SJSA1 (cell line): ENCODE data around the gene CTSZ. TPM values are rescaled to one million over a fixed set of nuclear protein-coding genes. Genes with fewer than 3 reads are reported as not detected.

Experiments used
- DNase-seq, 2 experiments: peaks; one replicate each; pipeline ENCODE4 v3.0.0-alpha.2; 2015 to 2020; ENCODE audit warnings: low spot score in 2 of 2, low read depth in 1 of 2
- H3K27ac ChIP-seq: fragments of 250-450 bp; sonication (Bioruptor Pico); 2 replicates; pipeline ENCODE4 v1.5.1; 2020; ENCODE audit warnings: mild to moderate bottlenecking, moderate library complexity
- H3K27me3 ChIP-seq: fragments of 250-450 bp; sonication (Bioruptor Pico); replicated peaks from 2 replicates; pipeline ENCODE4 v1.5.1; 2020; ENCODE audit warnings: mild to moderate bottlenecking, moderate library complexity
- H3K36me3 ChIP-seq: fragments of 250-450 bp; sonication (Bioruptor Pico); 2 replicates; pipeline ENCODE4 v1.5.1; 2020; ENCODE audit warnings: mild to moderate bottlenecking
- H3K4me1 ChIP-seq: fragments of 250-450 bp; sonication (Bioruptor Pico); replicated peaks from 2 replicates; pipeline ENCODE4 v1.6.1; 2021; ENCODE audit warnings: mild to moderate bottlenecking
- H3K4me3 ChIP-seq: fragments of 250-450 bp; sonication (Bioruptor Pico); 2 replicates; pipeline ENCODE4 v1.5.1; 2020; ENCODE audit warnings: mild to moderate bottlenecking
- H3K9me3 ChIP-seq: fragments of 250-450 bp; sonication (Bioruptor Pico); replicated peaks from 2 replicates; pipeline ENCODE4 v1.5.1; 2020; ENCODE audit warnings: mild to moderate bottlenecking
- total RNA-seq: library from RNA; depleted of rRNA; stranded (reverse); fragments of >200 nt; shearing (Covaris generic); gene quantifications from 2 replicates; pipeline ENCODE4 v1.2.3, GENCODE V29; 2014

The CTSZ gene
- total RNA-seq, 1 experiment from 2014 or later = 168 TPM

GRCh38 chr20:59025511-59025910, 18.5 kb upstream of the CTSZ start:
- Histone ChIP-seq H3K4me1 (peaks cover 26% of the 10 kb centered on the region), H3K36me3 (peaks cover 86% of the 10 kb centered on the region), H3K9me3 (no peaks in the 10 kb centered on the region), H3K4me3 (no peak overlapping the region), H3K27me3 (no peaks in the 10 kb centered on the region), H3K27ac (no peak overlapping the region)
- no peak for DNase-seq

- Histone ChIP-seq H3K4me1 (peaks cover 23% of the 10 kb centered on the region), H3K4me3 (no peak overlapping the region), H3K36me3 (peaks cover 81% of the 10 kb centered on the region), H3K27ac (no peak overlapping the region), H3K9me3 (no peaks in the 10 kb centered on the region), H3K27me3 (no peaks in the 10 kb centered on the region)
- no peak for DNase-seq
Observed at GRCh38 chr20:59025086-59025485, 18.0 kb upstream of the CTSZ start.

GRCh38 chr20:59024111-59024530, 17.1 kb upstream of the CTSZ start:
- Histone ChIP-seq H3K9me3 (no peaks in the 10 kb centered on the region), H3K27me3 (no peaks in the 10 kb centered on the region), H3K27ac (no peak overlapping the region)

GRCh38 chr20:59023616-59024015, 16.6 kb upstream of the CTSZ start:
- Histone ChIP-seq H3K27ac (no peak overlapping the region), H3K4me1 (peaks cover 10% of the 10 kb centered on the region), H3K4me3 (no peak overlapping the region), H3K9me3 (no peaks in the 10 kb centered on the region), H3K36me3 (peaks cover 69% of the 10 kb centered on the region), H3K27me3 (no peaks in the 10 kb centered on the region)
- DNase-seq = no peak

More at GRCh38 chr20:59024111-59024530, 17.1 kb upstream of the CTSZ start:
- H3K36me3 ChIP-seq = peaks cover 73% of the 10 kb centered on the region
- H3K4me1 ChIP-seq = peaks cover 15% of the 10 kb centered on the region
- DNase-seq = no peak
- H3K4me3 ChIP-seq = no peak overlapping the region

GRCh38 chr20:59022754-59023153, 15.7 kb upstream of the CTSZ start:
- Histone ChIP-seq H3K27ac (no peak overlapping the region), H3K4me1 (peaks cover 1% of the 10 kb centered on the region), H3K36me3 (peaks cover 60% of the 10 kb centered on the region), H3K9me3 (no peaks in the 10 kb centered on the region), H3K4me3 (no peak overlapping the region), H3K27me3 (no peaks in the 10 kb centered on the region)
- no peak for DNase-seq

GRCh38 chr20:59020938-59021551, 14.0 kb upstream of the CTSZ start:
- H3K27me3 ChIP-seq = no peaks in the 10 kb centered on the region
- H3K36me3 ChIP-seq = peaks cover 43% of the 10 kb centered on the region
- H3K27ac ChIP-seq = no peak overlapping the region
- H3K9me3 ChIP-seq = no peaks in the 10 kb centered on the region
- peaks cover 13% of the 10 kb centered on the region for H3K4me1 ChIP-seq
- no peak overlapping the region for H3K4me3 ChIP-seq
- DNase-seq = no peak

- Histone ChIP-seq H3K36me3 (peaks cover 25% of the 10 kb centered on the region), H3K4me3 (no peak within 1 kb of the TSS), H3K4me1 (peaks cover 22% of the 10 kb centered on the region), H3K9me3 (no peaks in the 10 kb centered on the region), H3K27me3 (no peaks in the 10 kb centered on the region), H3K27ac (no peak within 1 kb of the TSS)
- no peak for DNase-seq
Observed at GRCh38 chr20:59019217-59019616, 12.2 kb upstream of the CTSZ start, which contains the start of gene TUBB1. TSS of gene TUBB1 (plus strand) at chr20:59019429. CDS start at chr20:59019523, 94 bp downstream.

GRCh38 chr20:59018817-59019216, 11.8 kb upstream of the CTSZ start:
- H3K4me1 ChIP-seq = peaks cover 26% of the 10 kb centered on the region
- H3K36me3 ChIP-seq = peaks cover 21% of the 10 kb centered on the region
- no peak for DNase-seq
- H3K9me3 ChIP-seq = no peaks in the 10 kb centered on the region
- H3K27me3 ChIP-seq = no peaks in the 10 kb centered on the region
- no peak overlapping the region for H3K27ac ChIP-seq
- no peak overlapping the region for H3K4me3 ChIP-seq

GRCh38 chr20:59017493-59018231, 10.6 kb upstream of the CTSZ start:
- H3K27me3 ChIP-seq = no peaks in the 10 kb centered on the region
- H3K4me1 ChIP-seq = peaks cover 35% of the 10 kb centered on the region
- peaks cover 9% of the 10 kb centered on the region for H3K36me3 ChIP-seq
- no peak for DNase-seq
- no peak overlapping the region for H3K4me3 ChIP-seq
- no peaks in the 10 kb centered on the region for H3K9me3 ChIP-seq
- no peak overlapping the region for H3K27ac ChIP-seq

- Histone ChIP-seq H3K36me3 (peaks cover 6% of the 10 kb centered on the region), H3K27me3 (no peaks in the 10 kb centered on the region), H3K9me3 (no peaks in the 10 kb centered on the region), H3K4me1 (peaks cover 42% of the 10 kb centered on the region), H3K4me3 (no peak overlapping the region), H3K27ac (peak overlapping the region; percentile 19; the same call in 1 of the 2 replicates)
- no peak for DNase-seq
Observed at GRCh38 chr20:59016795-59017492, 9.9 kb upstream of the CTSZ start.

- no peak overlapping the region for H3K4me3 ChIP-seq
- H3K27me3 ChIP-seq = no peaks in the 10 kb centered on the region
- peaks cover 2% of the 10 kb centered on the region; the same call in 1 of the 2 replicates for H3K36me3 ChIP-seq
- H3K9me3 ChIP-seq = no peaks in the 10 kb centered on the region
- peaks cover 50% of the 10 kb centered on the region for H3K4me1 ChIP-seq
- H3K27ac ChIP-seq = no peak overlapping the region
- DNase-seq = no peak
Observed at GRCh38 chr20:59015812-59016711, 9.0 kb upstream of the CTSZ start.

- Histone ChIP-seq H3K4me3 (no peak overlapping the region), H3K27me3 (no peaks in the 10 kb centered on the region), H3K9me3 (no peaks in the 10 kb centered on the region), H3K36me3 (peaks cover 2% of the 10 kb centered on the region; the same call in 1 of the 2 replicates), H3K27ac (no peak overlapping the region), H3K4me1 (peaks cover 57% of the 10 kb centered on the region)
- no peak for DNase-seq
Observed at GRCh38 chr20:59015411-59015810, 8.4 kb upstream of the CTSZ start.

GRCh38 chr20:59014680-59015389, 7.8 kb upstream of the CTSZ start:
- Histone ChIP-seq H3K9me3 (no peaks in the 10 kb centered on the region), H3K27ac (peak overlapping the region; percentile 68), H3K4me1 (peaks cover 62% of the 10 kb centered on the region), H3K4me3 (no peak overlapping the region), H3K27me3 (no peaks in the 10 kb centered on the region), H3K36me3 (peaks cover 2% of the 10 kb centered on the region; the same call in 1 of the 2 replicates)
- no peak for DNase-seq
